K562 (cell line): ENCODE results near the gene CACNA2D2. TPM values are rescaled to one million over a fixed set of nuclear protein-coding genes. Genes with fewer than 3 reads are reported as not detected.

ENCODE experiments used
- ATAC-seq: fragments of 200-7000 bp; cut with Tn5 transposase; 3 replicates; pipeline ENCODE4 v1.9.1; 2020; ENCODE audit warnings: moderate library complexity
- BruUV-seq: library from RNA; stranded (reverse); fragments of 400-500 nt; replicated peaks from 2 replicates; lab custom pipeline; 2021; lab: Mats Ljungman, UMichigan
- CTCF ChIA-PET: fragments of 300-600 bp; formaldehyde crosslinking; extraction: SDS; loops from one replicate; lab custom pipeline; 2021; ENCODE audit warnings: low intra/inter-chr PET ratio; lab: Yijun Ruan, JAX
- POLR2A ChIA-PET: fragments of 300-600, 350-650 bp; sonication (Branson Sonifier 250); formaldehyde crosslinking; extraction: SDS; loops from one replicate; lab custom pipeline; 2021; ENCODE audit warnings: antibody characterized with exemption, inconsistent platforms; lab: Yijun Ruan, JAX
- DNase-seq, 4 experiments: peaks; one replicate each; pipeline versions ENCODE4 v3.0.0 to v3.0.0-alpha.2; 2011 to 2018; ENCODE audit warnings: low spot score in 3 of 4, mixed read lengths in 3 of 4; ENCODE audit errors: extremely low read depth in 1 of 4
- FAIRE-seq: peaks from 2 replicates; lab custom pipeline; 2011; peaks lifted over from hg19 to GRCh38; lab: Jason Lieb, UNC
- H2AFZ ChIP-seq: 2 replicates; pipeline ENCODE4 v1.6.0; 2011; ENCODE audit warnings: low read depth, low read length, control low read depth, inconsistent platforms
- H3K27ac ChIP-seq: fragments of 200-600 bp; 3 replicates; pipeline ENCODE4 v1.8.0; 2011; ENCODE audit warnings: low read depth, mild to moderate bottlenecking, control low read depth, inconsistent platforms, low read length, moderate library complexity, mixed read lengths; ENCODE audit errors: extremely low read depth
- H3K27me3 ChIP-seq, 2 experiments: fragments of 300-600 bp in 1 of 2; 2 replicates in 1 of 2; 3 replicates in 1 of 2; pipeline versions ENCODE4 v1.6.0 to v1.8.0; 2011; ENCODE audit warnings: inconsistent platforms in 2 of 2, low read length in 2 of 2, mild to moderate bottlenecking in 1 of 2, mixed read lengths in 1 of 2, moderate library complexity in 1 of 2; ENCODE audit not compliant: control insufficient read depth in 2 of 2, insufficient read depth in 2 of 2
- H3K36me3 ChIP-seq: fragments of 300-600 bp; 3 replicates; pipeline ENCODE4 v1.8.0; 2011; ENCODE audit warnings: mild to moderate bottlenecking, low read length, inconsistent platforms; ENCODE audit not compliant: control insufficient read depth, insufficient read depth
- H3K4me1 ChIP-seq, 2 experiments: fragments of 200-600 bp in 1 of 2; replicated peaks in 1 of 2; 2 replicates in 1 of 2; 3 replicates in 1 of 2; pipeline versions ENCODE4 v1.5.1 to v1.8.0; 2011; ENCODE audit warnings: inconsistent platforms in 2 of 2, low read length in 2 of 2, mild to moderate bottlenecking in 1 of 2, mixed read lengths in 1 of 2, moderate library complexity in 1 of 2; ENCODE audit not compliant: control insufficient read depth in 2 of 2, insufficient read depth in 2 of 2
- H3K4me2 ChIP-seq: 2 replicates; pipeline ENCODE4 v1.6.1; 2011; ENCODE audit warnings: low read length, control low read depth, inconsistent platforms, mixed read lengths; ENCODE audit not compliant: insufficient read depth
- H3K4me3 ChIP-seq: fragments of 200-600 bp; sonication (generic), shearing (Covaris generic); 2 replicates; pipeline ENCODE4 v1.5.1; 2016; ENCODE audit warnings: control low read depth, inconsistent platforms
- H3K79me2 ChIP-seq: fragments of 200-600 bp; 3 replicates; pipeline ENCODE4 v1.8.0; 2011; ENCODE audit warnings: low read length, inconsistent platforms; ENCODE audit not compliant: control insufficient read depth, insufficient read depth
- H3K9ac ChIP-seq, 2 experiments: 2 replicates each; pipeline versions ENCODE4 v1.6.0 to v1.6.1; 2011; ENCODE audit warnings: low read depth in 2 of 2, low read length in 2 of 2, control low read depth in 1 of 2, inconsistent platforms in 1 of 2, mild to moderate bottlenecking in 1 of 2, mixed read lengths in 1 of 2; ENCODE audit not compliant: insufficient read depth in 1 of 2
- H3K9me1 ChIP-seq: one replicate; pipeline ENCODE4 v1.6.0; 2011; ENCODE audit warnings: inconsistent platforms, mild to moderate bottlenecking, low read length, moderate library complexity; ENCODE audit not compliant: control insufficient read depth, insufficient read depth
- H3K9me3 ChIP-seq: replicated peaks from 2 replicates; pipeline ENCODE4 v1.5.1; 2011; ENCODE audit warnings: low read depth, low read length, inconsistent platforms; ENCODE audit not compliant: control insufficient read depth, insufficient read depth
- H4K20me1 ChIP-seq: replicated peaks from 2 replicates; pipeline ENCODE4 v1.6.1; 2011; ENCODE audit warnings: low read length, inconsistent platforms, mixed read lengths; ENCODE audit not compliant: control insufficient read depth, insufficient read depth
- ARHGAP35 ChIP-seq: fragments of 450-650 bp; IDR thresholded peaks from 2 replicates; pipeline ENCODE4 v1.6.1; 2018; ENCODE audit not compliant: partially characterized antibody
- CBX3 ChIP-seq, 2 experiments: IDR thresholded peaks; 1 replicate in 1 of 2; 2 replicates in 1 of 2; pipeline ENCODE4 v1.6.1; 2012; ENCODE audit warnings: inconsistent platforms in 2 of 2, low read length in 2 of 2, borderline replicate concordance in 1 of 2, control low read depth in 1 of 2
- ETS2 ChIP-seq: IDR thresholded peaks from 2 replicates; pipeline ENCODE4 v1.6.1; 2016; ENCODE audit warnings: borderline replicate concordance, missing genetic modification characterization, mild to moderate bottlenecking, moderate library complexity, missing compliant biosample characterization; ENCODE audit not compliant: poor library complexity, severe bottlenecking
- FOXA3 ChIP-seq, 2 experiments: fragments of 450-650 bp in 1 of 2; sonication (generic) in 1 of 2; formaldehyde crosslinking; IDR thresholded peaks in 1 of 2; conservative IDR thresholded peaks in 1 of 2; 2 replicates each; pipeline versions ENCODE4 v1.4.0 to v1.8.0; 2020 to 2022; ENCODE audit warnings: mild to moderate bottlenecking in 2 of 2, missing genetic modification reagents in 1 of 2
- MEF2A ChIP-seq: IDR thresholded peaks from 2 replicates; pipeline ENCODE4 v1.6.1; 2011; ENCODE audit warnings: low read depth, mild to moderate bottlenecking, low read length, moderate library complexity; ENCODE audit not compliant: control insufficient read depth
- PRPF4 ChIP-seq: fragments of 200-400 bp; formaldehyde crosslinking; IDR thresholded peaks from one replicate; pipeline ENCODE4 v1.6.1; 2017; ENCODE audit warnings: low read length, low read depth, mild to moderate bottlenecking; ENCODE audit not compliant: insufficient read depth, poor library complexity, severe bottlenecking
- USF1 ChIP-seq: sonication (generic); formaldehyde crosslinking; IDR thresholded peaks from 2 replicates; pipeline ENCODE4 v1.9.0; 2022; ENCODE audit warnings: mild to moderate bottlenecking, missing genetic modification reagents
- ZBTB9 ChIP-seq: fragments of 450-650 bp; formaldehyde crosslinking; IDR thresholded peaks from 2 replicates; pipeline ENCODE4 v1.4.0; 2020; ENCODE audit warnings: mild to moderate bottlenecking, moderate library complexity
- ZNF263 ChIP-seq: sonication (generic); formaldehyde crosslinking; IDR thresholded peaks from 2 replicates; pipeline ENCODE4 v1.8.0; 2022; ENCODE audit warnings: mild to moderate bottlenecking, missing genetic modification reagents, borderline replicate concordance
- ZNF324 ChIP-seq: fragments of 250-450 bp; sonication (Bioruptor Pico); IDR thresholded peaks from 2 replicates; pipeline ENCODE4 v1.4.0; 2020; ENCODE audit warnings: mild to moderate bottlenecking
- WGBS: fragments of 100-300 bp; shearing (Covaris generic); methylation state at CpG from one replicate; pipeline ENCODE4 v1.1.6; 2016; ENCODE audit warnings: low coverage, mixed read lengths; ENCODE audit not compliant: insufficient coverage; ENCODE audit errors: missing lambda C conversion rate; 5-methylcytosine and 5-hydroxymethylcytosine counted together
- in situ Hi-C: fragments of 300-500 bp; cut with MboI; formaldehyde crosslinking; loops from 4 replicates; pipeline ENCODE4 v1.15.0; 2018; ENCODE audit warnings: inconsistent platforms, mixed read lengths
- intact Hi-C: fragments of 100-400 bp; cut with micrococcal nuclease; formaldehyde crosslinking; loops from 2 replicates; pipeline ENCODE4 v1.14.2; 2022
- polyA plus RNA-seq, 8 experiments: library from polyadenylated mRNA; depleted of rRNA in 4 of 8; stranded (reverse) in 5 of 8; unstranded in 3 of 8; fragments of >200 nt; fragmentation: Nextera tagmentation in 2 of 8; fragmentation: Illumina TruSeq in 1 of 8; extraction: Ambion mirVana in 2 of 8; extraction: Trizol in 1 of 8; gene quantifications; 2 replicates each; pipeline versions ENCODE4 v1.2.1 to v1.2.3, GENCODE V29; 2011 to 2014; ENCODE audit warnings: inconsistent platforms in 1 of 8, missing spikeins in 1 of 8
- total RNA-seq, 7 experiments: library from RNA; depleted of rRNA in 6 of 7; stranded (reverse); fragments of >200 nt in 6 of 7; fragmentation: Illumina TruSeq in 2 of 7; extraction: Trizol in 2 of 7; gene quantifications; 2 replicates each; pipeline versions ENCODE4 v1.2.1 to v1.2.3, GENCODE V29; 2011 to 2021; ENCODE audit warnings: low replicate concordance in 1 of 7
- TF ChIP-seq, protein P1 (sequence below): sonication (generic); formaldehyde crosslinking; IDR thresholded peaks from 2 replicates; pipeline ENCODE4 v1.8.1; 2023; ENCODE audit warnings: mild to moderate bottlenecking, missing genetic modification reagents
- TF ChIP-seq, protein P2 (sequence below): fragments of 450-650 bp; formaldehyde crosslinking; IDR thresholded peaks from 2 replicates; pipeline ENCODE4 v1.4.0; 2020; ENCODE audit warnings: mild to moderate bottlenecking, moderate library complexity

The CACNA2D2 gene
- total and polyA plus RNA-seq, 9 of the 15 experiments (the other 6 are each of a cell fraction or from before 2014, with no cell fraction given): 0.11 to 0.58 (median 0.36) TPM; not detected in 2

DNA sequence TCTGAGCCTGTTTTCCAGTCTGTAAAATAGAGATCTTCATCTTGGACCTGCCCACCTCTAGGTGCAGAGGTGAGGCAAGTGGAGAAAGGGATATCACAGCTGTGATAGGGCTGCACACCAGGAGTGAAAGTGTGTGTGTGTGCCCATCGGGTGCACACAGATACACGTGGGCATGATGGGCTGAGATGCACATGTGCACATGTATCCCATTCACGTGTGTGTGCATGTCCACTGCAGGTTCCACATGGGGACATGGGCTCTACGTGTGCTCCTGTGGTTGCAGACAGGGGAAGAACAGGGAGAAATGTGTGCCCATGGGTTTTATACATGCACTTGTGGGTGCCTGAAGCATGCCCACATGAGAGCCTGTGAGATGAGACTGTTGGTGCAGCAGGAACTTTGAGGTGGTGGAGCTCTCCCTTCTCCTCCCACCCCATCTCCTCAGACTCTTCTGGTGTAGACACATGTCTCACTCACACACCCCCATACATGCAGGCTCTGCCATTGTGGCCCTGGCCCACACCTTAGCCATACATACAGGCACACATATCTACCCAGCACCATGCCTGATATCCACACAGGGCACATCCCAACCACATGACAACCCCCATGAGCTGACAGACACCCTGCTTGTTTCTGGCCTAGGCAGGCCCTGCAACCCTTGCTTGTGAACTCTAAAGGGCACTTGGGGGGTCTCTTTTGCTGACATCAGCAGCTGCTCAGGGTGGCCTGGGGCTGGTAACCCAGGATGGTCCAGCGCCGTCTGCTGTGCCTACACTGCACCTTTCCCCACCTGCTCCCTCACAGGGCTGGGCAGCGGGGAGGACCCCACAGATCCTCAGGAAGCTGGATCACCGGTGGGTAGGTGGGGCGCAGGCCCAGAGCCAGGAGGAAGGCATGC lies 86.4 kb downstream of the CACNA2D2 start (continued):
- TF ChIP-seq PRPF4 (no peak), ARHGAP35 (no peak), FOXA3 (CRISPR knock-in tag; conservative IDR thresholded peaks at IDR 0.05 in 1 of 2, IDR thresholded peaks at IDR 0.05 in 1 of 2) (no peak), ETS2 (tag) (no peak), ZNF263 (no peak), MEF2A (no peak), ZBTB9 (CRISPR knock-in tag) (no peak)

- Histone ChIP-seq H3K36me3 (no peaks in the 10 kb centered on the region), H3K9me1 (no peaks in the 10 kb centered on the region), H3K9me3 (no peaks in the 10 kb centered on the region), H4K20me1 (no peaks in the 10 kb centered on the region), H2AFZ (no peak overlapping the region), H3K27me3 (peaks cover 0 to 13% of the 10 kb centered on the region in 2 experiments; a peak in 2 of 5 replicates), H3K9ac (no peak overlapping the region), H3K4me3 (no peak overlapping the region), H3K79me2 (no peaks in the 10 kb centered on the region), H3K4me2 (no peak overlapping the region), H3K4me1 (peaks cover 0 to 4% of the 10 kb centered on the region in 2 experiments; a peak in 4 of 5 replicates), H3K27ac (no peak overlapping the region)
- intact Hi-C loops (no loop called here), in situ Hi-C loops (no loop called here)
- no peak for ATAC-seq
- no peak for FAIRE-seq
- ChIA-PET POLR2A (interaction anchor here (0.8 kb wide), 1 partner anchor 23 kb away, joined by 6 read pairs; no protein-coding TSS in a partner anchor), CTCF (no interaction called here)
- 3% methylated on average over 5 of the region's 5 CpGs for WGBS
- BruUV-seq: no TSS peak
- DNase-seq: no peak
- no peak for TF ChIP-seq ZNF324
- TF ChIP-seq CBX3 (IDR thresholded peaks at IDR 0.05; ENCODE audit: borderline replicate concordance in 1 of 2, low read length in 2 of 2): no peak
- TF ChIP-seq, protein P1, sequence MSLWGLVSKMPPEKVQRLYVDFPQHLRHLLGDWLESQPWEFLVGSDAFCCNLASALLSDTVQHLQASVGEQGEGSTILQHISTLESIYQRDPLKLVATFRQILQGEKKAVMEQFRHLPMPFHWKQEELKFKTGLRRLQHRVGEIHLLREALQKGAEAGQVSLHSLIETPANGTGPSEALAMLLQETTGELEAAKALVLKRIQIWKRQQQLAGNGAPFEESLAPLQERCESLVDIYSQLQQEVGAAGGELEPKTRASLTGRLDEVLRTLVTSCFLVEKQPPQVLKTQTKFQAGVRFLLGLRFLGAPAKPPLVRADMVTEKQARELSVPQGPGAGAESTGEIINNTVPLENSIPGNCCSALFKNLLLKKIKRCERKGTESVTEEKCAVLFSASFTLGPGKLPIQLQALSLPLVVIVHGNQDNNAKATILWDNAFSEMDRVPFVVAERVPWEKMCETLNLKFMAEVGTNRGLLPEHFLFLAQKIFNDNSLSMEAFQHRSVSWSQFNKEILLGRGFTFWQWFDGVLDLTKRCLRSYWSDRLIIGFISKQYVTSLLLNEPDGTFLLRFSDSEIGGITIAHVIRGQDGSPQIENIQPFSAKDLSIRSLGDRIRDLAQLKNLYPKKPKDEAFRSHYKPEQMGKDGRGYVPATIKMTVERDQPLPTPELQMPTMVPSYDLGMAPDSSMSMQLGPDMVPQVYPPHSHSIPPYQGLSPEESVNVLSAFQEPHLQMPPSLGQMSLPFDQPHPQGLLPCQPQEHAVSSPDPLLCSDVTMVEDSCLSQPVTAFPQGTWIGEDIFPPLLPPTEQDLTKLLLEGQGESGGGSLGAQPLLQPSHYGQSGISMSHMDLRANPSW (CRISPR knock-in tag): no peak
- no peak for TF ChIP-seq USF1 (CRISPR knock-in tag)
- TF ChIP-seq ARHGAP35: no peak
- TF ChIP-seq, protein P2, sequence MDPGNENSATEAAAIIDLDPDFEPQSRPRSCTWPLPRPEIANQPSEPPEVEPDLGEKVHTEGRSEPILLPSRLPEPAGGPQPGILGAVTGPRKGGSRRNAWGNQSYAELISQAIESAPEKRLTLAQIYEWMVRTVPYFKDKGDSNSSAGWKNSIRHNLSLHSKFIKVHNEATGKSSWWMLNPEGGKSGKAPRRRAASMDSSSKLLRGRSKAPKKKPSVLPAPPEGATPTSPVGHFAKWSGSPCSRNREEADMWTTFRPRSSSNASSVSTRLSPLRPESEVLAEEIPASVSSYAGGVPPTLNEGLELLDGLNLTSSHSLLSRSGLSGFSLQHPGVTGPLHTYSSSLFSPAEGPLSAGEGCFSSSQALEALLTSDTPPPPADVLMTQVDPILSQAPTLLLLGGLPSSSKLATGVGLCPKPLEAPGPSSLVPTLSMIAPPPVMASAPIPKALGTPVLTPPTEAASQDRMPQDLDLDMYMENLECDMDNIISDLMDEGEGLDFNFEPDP (CRISPR knock-in tag): no peak
These were observed 87.6 kb downstream of the CACNA2D2 start for GRCh38 chr3:50415816-50416215.
